Activated B cell treated with CpG ODN at 0.5 μM for 24 hours (primary cell): Measurements from ENCODE around the gene CD7. TPM values are rescaled to one million over a fixed set of nuclear protein-coding genes. Genes with fewer than 3 reads are reported as not detected.

Source experiments
- ATAC-seq: fragments of 200-7000 bp; cut with Tn5 transposase; one replicate; pipeline ENCODE4 v1.10.0; 2021; ENCODE audit warnings: low read depth, mild to moderate bottlenecking, moderate library complexity
- CTCF ChIA-PET: fragments of 350-600 bp; sonication (Branson Sonifier 250); formaldehyde crosslinking; loops from one replicate; lab custom pipeline; 2021; ENCODE audit warnings: antibody characterized with exemption; lab: Charles Lee
- POLR2A ChIA-PET: fragments of 350-600 bp; sonication (Branson Sonifier 250); formaldehyde crosslinking; loops from one replicate; lab custom pipeline; 2021; ENCODE audit warnings: antibody characterized with exemption; lab: Charles Lee
- DNase-seq: peaks from one replicate; pipeline ENCODE4 v3.0.0; 2022
- H3K27ac Mint-ChIP-seq: one replicate; pipeline ENCODE4 v1.8.0; 2020; ENCODE audit warnings: mixed read lengths
- H3K27me3 Mint-ChIP-seq: one replicate; pipeline ENCODE4 v1.8.0; 2021; ENCODE audit warnings: mixed read lengths
- H3K36me3 Mint-ChIP-seq: one replicate; pipeline ENCODE4 v1.8.0; 2021; ENCODE audit warnings: low read depth, mixed read lengths
- H3K4me1 Mint-ChIP-seq: one replicate; pipeline ENCODE4 v1.8.0; 2021; ENCODE audit warnings: mixed read lengths
- H3K4me3 Mint-ChIP-seq: one replicate; pipeline ENCODE4 v1.8.0; 2020; ENCODE audit warnings: mild to moderate bottlenecking, mixed read lengths
- H3K9me3 Mint-ChIP-seq: one replicate; pipeline ENCODE4 v1.8.0; 2020; ENCODE audit warnings: mixed read lengths
- intact Hi-C: fragments of 100-400 bp; cut with micrococcal nuclease; formaldehyde crosslinking; loops from one replicate; pipeline ENCODE4 v1.15.1; 2024
- total RNA-seq: library from RNA; stranded (reverse); gene quantifications from 2 replicates; pipeline ENCODE4 v1.2.3, GENCODE V29; 2022
- TF ChIP-seq, protein P1 (sequence below): fragments of 200-600 bp; IDR thresholded peaks from one replicate; pipeline ENCODE4 v1.8.0; 2022; ENCODE audit warnings: antibody characterized with exemption, mild to moderate bottlenecking

CD7 gene
- total RNA-seq, 1 donor from 2014 or later, result 0.42 TPM

DNA sequence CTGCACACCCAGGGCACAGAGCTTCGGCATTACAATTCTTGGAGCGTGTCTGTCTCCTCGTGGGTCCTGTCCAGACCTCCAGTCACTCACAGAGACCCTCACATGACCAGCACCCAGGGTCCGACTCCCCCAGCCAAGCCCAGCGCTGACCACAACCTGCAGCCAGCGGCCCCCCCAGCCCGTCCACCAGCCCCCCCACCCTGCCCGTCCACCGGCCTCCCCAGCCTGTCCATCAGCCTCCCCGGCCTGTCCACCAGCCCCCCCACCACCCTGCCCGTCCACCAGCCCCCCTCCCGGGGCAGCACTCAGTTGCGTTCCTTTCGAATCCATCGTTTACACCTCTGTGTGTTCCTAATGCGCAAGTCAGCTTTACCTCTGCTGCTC, 10.3 kb upstream of the CD7 start:
- ATAC-seq, result no peak
- intact Hi-C loops, result no loop called here

DNA sequence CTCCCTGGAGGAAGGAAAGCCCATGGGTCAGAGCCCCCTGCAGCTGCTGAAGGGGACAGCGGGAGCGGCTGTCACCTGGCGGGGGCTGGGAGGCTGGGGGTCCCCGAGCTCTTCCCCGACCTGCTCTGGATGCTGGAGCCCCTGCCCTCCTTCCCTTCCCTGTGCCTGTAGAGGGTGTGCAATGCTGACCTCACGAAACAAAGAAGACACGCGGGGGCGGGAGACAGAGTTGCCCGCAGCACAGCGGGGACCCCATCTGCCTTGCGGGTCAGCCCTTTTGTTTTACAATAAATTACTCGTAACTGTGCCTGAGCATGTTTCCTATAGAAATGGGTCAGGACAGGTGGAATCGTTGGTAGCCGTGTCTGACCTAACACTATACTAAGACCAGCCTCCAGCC, 9.9 kb upstream of the CD7 start:
- CTCF ChIA-PET, result no interaction called here
- Mint-ChIP-seq H3K36me3 (no peaks in the 10 kb centered on the region), H3K4me3 (no peak overlapping the region), H3K4me1 (no peaks in the 10 kb centered on the region), H3K27me3 (peaks cover 18% of the 10 kb centered on the region), H3K27ac (no peak overlapping the region), H3K9me3 (no peaks in the 10 kb centered on the region)
- intact Hi-C loops, result no loop called here
- ATAC-seq (no peak), DNase-seq (no peak)
- TF ChIP-seq, protein P1, sequence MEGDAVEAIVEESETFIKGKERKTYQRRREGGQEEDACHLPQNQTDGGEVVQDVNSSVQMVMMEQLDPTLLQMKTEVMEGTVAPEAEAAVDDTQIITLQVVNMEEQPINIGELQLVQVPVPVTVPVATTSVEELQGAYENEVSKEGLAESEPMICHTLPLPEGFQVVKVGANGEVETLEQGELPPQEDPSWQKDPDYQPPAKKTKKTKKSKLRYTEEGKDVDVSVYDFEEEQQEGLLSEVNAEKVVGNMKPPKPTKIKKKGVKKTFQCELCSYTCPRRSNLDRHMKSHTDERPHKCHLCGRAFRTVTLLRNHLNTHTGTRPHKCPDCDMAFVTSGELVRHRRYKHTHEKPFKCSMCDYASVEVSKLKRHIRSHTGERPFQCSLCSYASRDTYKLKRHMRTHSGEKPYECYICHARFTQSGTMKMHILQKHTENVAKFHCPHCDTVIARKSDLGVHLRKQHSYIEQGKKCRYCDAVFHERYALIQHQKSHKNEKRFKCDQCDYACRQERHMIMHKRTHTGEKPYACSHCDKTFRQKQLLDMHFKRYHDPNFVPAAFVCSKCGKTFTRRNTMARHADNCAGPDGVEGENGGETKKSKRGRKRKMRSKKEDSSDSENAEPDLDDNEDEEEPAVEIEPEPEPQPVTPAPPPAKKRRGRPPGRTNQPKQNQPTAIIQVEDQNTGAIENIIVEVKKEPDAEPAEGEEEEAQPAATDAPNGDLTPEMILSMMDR, result no peak
- POLR2A ChIA-PET, result no interaction called here

More for the DNA sequence above, 10.3 kb upstream of the CD7 start:
- TF ChIP-seq, protein P1, result no peak
- H3K9me3 Mint-ChIP-seq, result no peaks in the 10 kb centered on the region
- peaks cover 5% of the 10 kb centered on the region for H3K4me1 Mint-ChIP-seq
- H3K36me3 Mint-ChIP-seq, result no peaks in the 10 kb centered on the region
- H3K27me3 Mint-ChIP-seq, result peaks cover 19% of the 10 kb centered on the region
- no peak for DNase-seq
- H3K27ac Mint-ChIP-seq, result no peak overlapping the region
- no peak overlapping the region for H3K4me3 Mint-ChIP-seq
- ChIA-PET POLR2A (interaction anchor here (0.6 kb wide), 1 partner anchor 160 kb away, joined by 5 read pairs; no protein-coding TSS in a partner anchor), CTCF (interaction anchor here (0.6 kb wide), 1 partner anchor 214 kb away, joined by 3 read pairs; no protein-coding TSS in a partner anchor)

DNA sequence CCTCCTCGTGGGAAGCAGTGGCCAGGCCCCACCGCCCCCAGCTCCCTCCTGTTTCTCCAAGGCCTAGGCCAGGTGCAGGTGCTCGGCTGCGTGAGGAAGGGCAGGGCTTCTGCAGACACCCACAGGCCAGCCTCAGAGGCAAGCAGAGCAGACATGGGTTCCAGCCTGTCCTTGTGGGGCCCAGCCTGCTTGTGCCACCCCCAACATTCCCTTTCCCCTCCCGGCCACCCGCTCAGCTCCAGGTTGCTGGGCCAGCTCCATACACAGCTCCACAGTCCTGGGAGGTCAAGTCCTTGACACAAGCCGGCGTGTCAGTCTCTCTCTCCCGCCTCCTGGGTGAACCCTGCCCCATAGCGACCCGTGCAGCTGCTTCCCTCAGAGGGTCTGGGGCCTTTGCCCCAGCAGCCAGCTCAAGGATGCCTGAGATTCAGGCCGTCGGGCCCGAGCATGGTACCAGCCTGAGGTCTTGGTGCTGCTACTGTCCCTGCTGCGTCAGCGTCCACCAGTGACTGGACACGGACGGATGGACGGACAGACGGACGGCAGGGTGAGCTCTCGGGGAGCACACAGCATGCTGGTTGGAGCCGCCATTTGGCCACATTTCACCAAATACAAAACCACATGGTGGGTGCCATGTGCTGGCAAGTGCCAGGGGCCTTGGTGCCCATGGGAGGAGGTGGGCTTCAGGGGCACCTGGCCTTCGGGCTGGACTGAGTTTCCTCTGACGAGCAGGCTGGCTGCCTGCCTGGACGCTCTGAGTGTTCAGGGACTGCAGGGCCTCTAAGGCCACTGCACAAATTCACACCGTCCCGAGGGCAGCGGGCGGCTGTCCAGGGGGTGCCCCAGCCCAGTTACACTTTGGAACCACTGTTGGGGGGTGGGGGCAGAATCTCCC, 8.1 kb upstream of the CD7 start:
- ATAC-seq (no peak), DNase-seq (no peak)
- ChIA-PET CTCF (no interaction called here), POLR2A (no interaction called here)
- intact Hi-C loops, result no loop called here
- Mint-ChIP-seq H3K9me3 (no peaks in the 10 kb centered on the region), H3K36me3 (no peaks in the 10 kb centered on the region), H3K27me3 (peaks cover 15% of the 10 kb centered on the region), H3K27ac (no peak overlapping the region), H3K4me1 (peaks cover 3% of the 10 kb centered on the region), H3K4me3 (no peak overlapping the region)
- TF ChIP-seq, protein P1, result no peak

DNA sequence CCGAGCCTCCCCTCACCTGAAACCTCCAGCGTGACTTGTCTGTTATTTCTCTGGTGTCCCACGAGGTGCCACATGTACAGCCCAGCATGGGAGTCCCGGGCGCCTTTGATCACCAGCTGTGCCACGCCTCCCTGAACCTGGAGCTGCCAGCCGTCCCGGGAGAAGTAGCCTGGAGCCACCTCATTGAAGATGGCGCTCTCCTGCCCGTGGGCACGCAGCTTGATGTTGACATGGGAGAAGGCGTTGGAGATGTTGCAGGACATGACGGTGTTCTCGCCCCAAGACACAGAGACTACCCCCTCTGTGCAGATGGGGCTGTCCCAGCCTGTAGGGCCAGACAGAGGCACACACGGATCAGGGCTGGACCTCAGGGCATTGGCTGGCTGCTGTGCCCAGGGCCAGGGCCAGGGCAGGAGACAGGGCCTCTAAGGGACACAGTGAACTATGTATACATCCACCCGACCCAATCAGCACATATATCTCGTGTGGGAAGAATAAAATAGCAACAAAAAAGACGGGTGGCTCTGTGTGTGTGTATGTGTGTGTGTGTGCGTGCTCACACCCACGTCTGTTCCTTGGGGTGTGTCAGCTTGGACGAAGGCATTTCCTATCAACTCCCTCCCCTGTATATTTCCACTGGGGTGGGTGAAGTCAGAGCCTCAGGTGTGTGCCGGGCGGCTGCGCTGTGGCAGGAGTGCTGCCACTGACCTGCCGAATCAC, 7.3 kb upstream of the CD7 start:
- Mint-ChIP-seq H3K27ac (peak overlapping the region; percentile 56), H3K36me3 (no peaks in the 10 kb centered on the region), H3K27me3 (peaks cover 15% of the 10 kb centered on the region), H3K4me1 (peaks cover 3% of the 10 kb centered on the region), H3K9me3 (no peaks in the 10 kb centered on the region), H3K4me3 (no peak overlapping the region)
- DNase-seq (no peak), ATAC-seq (no peak)
- TF ChIP-seq, protein P1, result no peak
- CTCF ChIA-PET, result interaction anchor here (1.1 kb wide), 1 partner anchor 24 kb away, joined by 3 read pairs; no protein-coding TSS in a partner anchor
- POLR2A ChIA-PET, result interaction anchor here (1.0 kb wide), 1 partner anchor 32 kb away, joined by 5 read pairs; no protein-coding TSS in a partner anchor
- intact Hi-C loops, result no loop called here
